Gastrocnemius medialis (tissue), 4 donors: Measurements from ENCODE around the gene RAB33A. TPM values are rescaled to one million over a fixed set of nuclear protein-coding genes. Genes with fewer than 3 reads are reported as not detected.

Source experiments
- ATAC-seq, 2 donors: fragments of 150-250 bp; one replicate each; pipeline ENCODE4 v1.9.1; 2016
- DNase-seq, 2 donors: peaks; one replicate each; pipeline ENCODE4 v3.0.0-alpha.2; 2019
- H3K27ac ChIP-seq, 4 donors: fragments of 200-600 bp; sonication (generic); 1 replicate in 1 of 4; 2 replicates in 3 of 4; pipeline ENCODE4 v1.5.1; 2016 to 2018; ENCODE audit warnings: mild to moderate bottlenecking in 2 of 4, moderate library complexity in 1 of 4
- H3K27me3 ChIP-seq, 3 donors: fragments of 200-600 bp; sonication (generic) in 2 of 3; 1 replicate in 1 of 3; 2 replicates in 2 of 3; pipeline versions ENCODE4 v1.5.1 to v1.6.0; 2016 to 2019; ENCODE audit warnings: mild to moderate bottlenecking in 1 of 3, moderate library complexity in 1 of 3
- H3K36me3 ChIP-seq, 2 donors: fragments of 200-600 bp; sonication (generic) in 1 of 2; one replicate each; pipeline ENCODE4 v1.5.1; 2017 to 2018
- H3K4me1 ChIP-seq, 2 donors: fragments of 200-600 bp; sonication (generic) in 1 of 2; one replicate each; pipeline ENCODE4 v1.5.1; 2016 to 2017; ENCODE audit warnings: mild to moderate bottlenecking in 2 of 2
- H3K4me3 ChIP-seq, 4 donors: fragments of 200-600 bp; sonication (generic) in 3 of 4; 1 replicate in 1 of 4; 2 replicates in 3 of 4; pipeline ENCODE4 v1.5.1; 2016 to 2019; ENCODE audit warnings: mild to moderate bottlenecking in 2 of 4
- H3K9me3 ChIP-seq, 3 donors: fragments of 200-600 bp; sonication (generic) in 2 of 3; 1 replicate in 1 of 3; 2 replicates in 2 of 3; pipeline ENCODE4 v1.5.1; 2016 to 2019
- POLR2A ChIP-seq, 2 donors: fragments of 450-650 bp; IDR thresholded peaks; one replicate each; pipeline ENCODE4 v1.6.1; 2017; ENCODE audit warnings: antibody characterized with exemption in 2 of 2, mild to moderate bottlenecking in 2 of 2, moderate library complexity in 2 of 2
- in situ Hi-C, 4 donors: fragments of 200-750 bp; cut with MboI; loops; one replicate each; pipeline versions ENCODE4 v1.15.0 to v1.8.0; 2017; ENCODE audit warnings: low sequenced_read_pairs in 4 of 4
- intact Hi-C: fragments of 100-400 bp; cut with DNase I; formaldehyde crosslinking; loops from one replicate; pipeline ENCODE4 v1.15.1; 2023; ENCODE audit warnings: low total_unique reads
- total RNA-seq, 4 donors: library from RNA; depleted of rRNA; stranded (reverse); fragments of >200 nt; gene quantifications; one replicate each; pipeline versions ENCODE4 v1.1.0 to v1.2.3, GENCODE V29; 2016
- TF ChIP-seq, protein P1 (sequence below), 5 experiments: fragments of 450-650 bp in 3 of 5; fragments of 200-600 bp in 2 of 5; sonication (generic) in 2 of 5; IDR thresholded peaks in 4 of 5; conservative IDR thresholded peaks in 1 of 5; 1 replicate in 4 of 5; 2 replicates in 1 of 5; pipeline ENCODE4 v1.5.1; 2016 to 2019; ENCODE audit warnings: antibody characterized with exemption in 5 of 5, mild to moderate bottlenecking in 3 of 5, moderate library complexity in 3 of 5

RAB33A gene
- total RNA-seq, 4 donors from 2014 or later, result not detected

- Histone ChIP-seq H3K4me1 (no peaks in the 10 kb centered on the region), H3K36me3 (peaks cover 0 to 22% of the 10 kb centered on the region in 2 donors), H3K27ac (no peak overlapping the region), H3K9me3 (no peaks in the 10 kb centered on the region), H3K4me3 (no peak overlapping the region), H3K27me3 (no peaks in the 10 kb centered on the region)
- intact Hi-C loops (no loop called here), in situ Hi-C loops (no loop called here)
- ATAC-seq, result no peak
- no peak for TF ChIP-seq POLR2A (IDR thresholded peaks at IDR 0.05)
- TF ChIP-seq, protein P1, sequence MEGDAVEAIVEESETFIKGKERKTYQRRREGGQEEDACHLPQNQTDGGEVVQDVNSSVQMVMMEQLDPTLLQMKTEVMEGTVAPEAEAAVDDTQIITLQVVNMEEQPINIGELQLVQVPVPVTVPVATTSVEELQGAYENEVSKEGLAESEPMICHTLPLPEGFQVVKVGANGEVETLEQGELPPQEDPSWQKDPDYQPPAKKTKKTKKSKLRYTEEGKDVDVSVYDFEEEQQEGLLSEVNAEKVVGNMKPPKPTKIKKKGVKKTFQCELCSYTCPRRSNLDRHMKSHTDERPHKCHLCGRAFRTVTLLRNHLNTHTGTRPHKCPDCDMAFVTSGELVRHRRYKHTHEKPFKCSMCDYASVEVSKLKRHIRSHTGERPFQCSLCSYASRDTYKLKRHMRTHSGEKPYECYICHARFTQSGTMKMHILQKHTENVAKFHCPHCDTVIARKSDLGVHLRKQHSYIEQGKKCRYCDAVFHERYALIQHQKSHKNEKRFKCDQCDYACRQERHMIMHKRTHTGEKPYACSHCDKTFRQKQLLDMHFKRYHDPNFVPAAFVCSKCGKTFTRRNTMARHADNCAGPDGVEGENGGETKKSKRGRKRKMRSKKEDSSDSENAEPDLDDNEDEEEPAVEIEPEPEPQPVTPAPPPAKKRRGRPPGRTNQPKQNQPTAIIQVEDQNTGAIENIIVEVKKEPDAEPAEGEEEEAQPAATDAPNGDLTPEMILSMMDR (IDR thresholded peaks at IDR 0.05 in 4 of 5, conservative IDR thresholded peaks at IDR 0.05 in 1 of 5), result no peak
- no peak for DNase-seq
Observed at GRCh38 chrX:130145123-130145522, 26.6 kb upstream of the RAB33A start.

GRCh38 chrX:130147631-130148030 lies 24.1 kb upstream of the RAB33A start:
- ATAC-seq, result no peak
- peaks cover 0 to 22% of the 10 kb centered on the region in 2 donors for H3K36me3 ChIP-seq
- no peaks in the 10 kb centered on the region for H3K9me3 ChIP-seq
- in situ Hi-C loops, result no loop called here
- no peak for TF ChIP-seq POLR2A (IDR thresholded peaks at IDR 0.05)
- TF ChIP-seq, protein P1 (IDR thresholded peaks at IDR 0.05 in 4 of 5, conservative IDR thresholded peaks at IDR 0.05 in 1 of 5), result no peak
- intact Hi-C loops, result no loop called here
- no peaks in the 10 kb centered on the region for H3K4me1 ChIP-seq
- H3K4me3 ChIP-seq, result no peak overlapping the region
- no peak overlapping the region for H3K27ac ChIP-seq
- no peak for DNase-seq
- no peaks in the 10 kb centered on the region for H3K27me3 ChIP-seq

DNA sequence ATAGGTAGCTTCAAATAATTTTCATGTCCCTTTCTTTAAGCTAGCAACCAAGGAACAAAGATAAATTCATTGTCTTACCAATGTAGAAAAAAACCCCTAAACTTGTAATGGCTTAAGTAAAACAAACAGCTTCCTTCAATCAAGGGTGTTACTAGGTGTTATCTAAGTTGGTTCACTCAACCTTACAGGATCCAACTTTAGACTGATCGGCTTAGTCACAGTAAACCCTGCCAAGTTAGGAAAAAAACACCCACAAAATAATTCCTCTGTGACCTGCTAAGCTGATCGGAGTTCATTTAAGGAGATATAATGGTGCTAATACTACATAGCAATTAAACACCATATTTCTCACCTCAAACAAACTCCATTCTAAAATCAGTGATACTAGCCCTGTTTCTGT lies 16.2 kb upstream of the RAB33A start:
- in situ Hi-C loops, result no loop called here
- ATAC-seq (no peak), DNase-seq (no peak)
- Histone ChIP-seq H3K4me1 (no peaks in the 10 kb centered on the region), H3K36me3 (no peaks in the 10 kb centered on the region), H3K27ac (peak overlapping the region in 1 of 4 donors; percentile 6), H3K27me3 (no peaks in the 10 kb centered on the region), H3K9me3 (no peaks in the 10 kb centered on the region), H3K4me3 (no peak overlapping the region)
- TF ChIP-seq POLR2A (IDR thresholded peaks at IDR 0.05), result no peak
- TF ChIP-seq, protein P1 (IDR thresholded peaks at IDR 0.05 in 4 of 5, conservative IDR thresholded peaks at IDR 0.05 in 1 of 5), result no peak
- intact Hi-C loops, result no loop called here

DNA sequence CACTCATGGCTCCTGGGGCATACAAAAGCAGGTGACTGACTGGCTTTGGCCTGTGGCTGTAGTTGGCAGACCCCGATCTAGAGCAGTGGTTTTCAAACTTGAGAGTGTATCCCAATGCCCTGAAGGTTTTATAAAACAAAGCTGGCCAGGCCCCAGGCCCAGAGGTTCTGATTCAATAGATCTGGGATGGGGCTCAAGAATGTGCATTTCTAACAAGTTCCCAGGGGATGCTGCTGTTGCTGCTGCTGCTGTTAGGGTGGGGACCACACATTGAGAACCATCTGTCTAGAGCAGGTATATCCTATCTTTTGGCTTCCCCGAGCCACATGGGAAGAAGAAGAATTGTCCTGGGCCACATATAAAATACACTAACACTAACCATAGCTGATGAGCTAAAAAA lies 13.5 kb upstream of the RAB33A start:
- peaks cover 7 to 9% of the 10 kb centered on the region in 2 donors for H3K4me1 ChIP-seq
- no peaks in the 10 kb centered on the region for H3K36me3 ChIP-seq
- intact Hi-C loops (no loop called here), in situ Hi-C loops (no loop called here)
- ATAC-seq (no peak), DNase-seq (no peak)
- H3K9me3 ChIP-seq, result no peaks in the 10 kb centered on the region
- no peak overlapping the region for H3K4me3 ChIP-seq
- H3K27ac ChIP-seq, result no peak overlapping the region
- no peaks in the 10 kb centered on the region for H3K27me3 ChIP-seq
- no peak for TF ChIP-seq POLR2A (IDR thresholded peaks at IDR 0.05)
- TF ChIP-seq, protein P1 (IDR thresholded peaks at IDR 0.05 in 4 of 5, conservative IDR thresholded peaks at IDR 0.05 in 1 of 5), result no peak

GRCh38 chrX:130159776-130160175 lies 12.0 kb upstream of the RAB33A start:
- Histone ChIP-seq H3K4me1 (peaks cover 11 to 14% of the 10 kb centered on the region in 2 donors), H3K9me3 (no peaks in the 10 kb centered on the region), H3K36me3 (no peaks in the 10 kb centered on the region), H3K4me3 (no peak overlapping the region), H3K27me3 (no peaks in the 10 kb centered on the region), H3K27ac (no peak overlapping the region)
- TF ChIP-seq, protein P1 (IDR thresholded peaks at IDR 0.05 in 4 of 5, conservative IDR thresholded peaks at IDR 0.05 in 1 of 5), result no peak
- no peak for TF ChIP-seq POLR2A (IDR thresholded peaks at IDR 0.05)
- intact Hi-C loops (no loop called here), in situ Hi-C loops (no loop called here)
- no peak for ATAC-seq
- DNase-seq, result no peak
